HG02981 (cell line): ENCODE measurements around the gene ERGIC1.
A peak's percentile ranks its signal among the peaks of the same experiment; 100 is the strongest.

Source experiments
- ATAC-seq: cut with Tn5 transposase; IDR thresholded peaks from one replicate; pipeline ENCODE4 v1.9.1; 2021; ENCODE audit warnings: mild to moderate bottlenecking, moderate library complexity; ENCODE audit not compliant: unreplicated experiment

The ERGIC1 gene

GRCh38 chr5:172941067-172941516 is 107.0 kb downstream of the ERGIC1 start:
- ATAC-seq = no peak

GRCh38 chr5:172942556-172942955 is 108.5 kb downstream of the ERGIC1 start:
- no peak for ATAC-seq

GRCh38 chr5:172943283-172943841 is 109.3 kb downstream of the ERGIC1 start:
- ATAC-seq = no peak

- ATAC-seq = no peak
These were observed 109.9 kb downstream of the ERGIC1 start for GRCh38 chr5:172943906-172944305.

DNA sequence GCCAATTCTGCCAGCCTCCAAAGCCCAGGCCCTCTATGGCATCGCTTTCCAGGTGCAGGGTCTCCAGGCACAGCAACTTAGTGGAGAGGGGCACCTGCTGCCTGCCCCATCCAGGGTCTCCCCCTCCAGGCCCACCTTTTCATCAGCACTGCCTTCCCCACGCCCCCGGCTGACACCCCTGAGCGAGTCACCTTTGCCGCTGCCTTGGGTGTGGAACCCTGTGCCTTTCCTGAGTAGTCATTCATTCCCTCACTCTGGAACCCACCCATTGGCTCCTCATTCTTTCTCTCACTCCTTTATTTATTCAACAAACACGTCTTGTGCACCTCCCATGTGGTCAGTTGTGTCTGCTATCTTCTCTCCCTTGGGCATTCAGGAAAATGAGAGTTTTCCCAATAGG is 110.7 kb downstream of the ERGIC1 start:
- no peak for ATAC-seq

DNA sequence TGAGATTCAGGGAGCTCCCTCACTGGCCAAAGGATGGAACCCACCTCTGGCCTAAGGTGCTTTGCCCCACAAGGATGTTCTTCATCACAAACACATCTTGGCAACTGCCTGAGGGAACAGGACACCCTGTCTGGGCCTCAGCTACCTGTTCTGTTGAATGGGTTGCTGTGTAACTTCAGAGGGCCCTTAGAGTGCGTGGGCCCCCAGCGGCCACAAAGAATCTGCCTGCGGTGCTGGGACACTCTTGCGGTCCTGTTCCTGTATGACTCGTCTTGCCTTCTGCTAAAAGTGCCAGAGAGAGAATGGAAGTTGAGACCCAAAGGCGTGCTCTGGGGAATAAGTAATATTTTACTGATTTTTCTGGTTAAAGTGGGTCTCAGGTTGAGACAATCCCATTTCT is 111.1 kb downstream of the ERGIC1 start:
- ATAC-seq = no peak

DNA sequence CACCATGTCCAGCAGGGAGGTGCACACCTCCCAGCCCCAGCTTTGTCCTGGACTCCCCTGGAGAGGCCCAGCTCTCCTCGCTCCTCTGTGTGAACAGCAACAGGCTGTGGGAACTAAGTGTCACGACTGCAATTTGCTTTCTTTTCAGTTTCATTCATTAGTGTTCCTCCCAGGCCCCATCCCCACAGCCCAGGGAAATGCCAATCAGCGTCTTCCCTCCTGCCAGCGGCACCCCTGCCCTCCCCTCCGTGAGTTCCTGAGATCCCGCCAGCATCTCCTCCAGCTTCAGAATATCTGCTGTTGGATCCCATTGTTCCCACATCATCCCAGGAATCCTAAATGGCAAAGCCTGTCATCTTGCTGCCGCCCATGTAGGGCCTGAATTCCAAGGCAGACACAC is 112.1 kb downstream of the ERGIC1 start:
- no peak for ATAC-seq

DNA sequence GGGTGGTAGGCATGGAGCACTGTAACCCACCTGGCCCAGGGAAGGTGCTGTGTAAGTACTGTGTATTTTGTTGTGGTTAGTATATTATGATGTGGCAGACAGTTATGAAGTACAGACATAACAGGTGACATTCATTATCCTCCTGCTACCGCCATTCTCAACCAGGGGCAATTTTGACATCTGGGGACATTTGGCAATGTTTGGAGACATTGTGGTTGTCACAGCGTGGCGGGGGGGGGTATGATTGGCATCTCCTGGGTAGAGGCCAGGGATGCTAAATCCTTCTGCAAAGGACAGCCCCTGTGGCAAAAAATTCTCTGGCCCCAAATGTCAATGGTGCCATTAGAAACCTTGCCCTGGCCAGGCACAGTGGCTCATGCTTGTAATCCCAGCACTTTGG is 115.4 kb downstream of the ERGIC1 start:
- no peak for ATAC-seq

DNA sequence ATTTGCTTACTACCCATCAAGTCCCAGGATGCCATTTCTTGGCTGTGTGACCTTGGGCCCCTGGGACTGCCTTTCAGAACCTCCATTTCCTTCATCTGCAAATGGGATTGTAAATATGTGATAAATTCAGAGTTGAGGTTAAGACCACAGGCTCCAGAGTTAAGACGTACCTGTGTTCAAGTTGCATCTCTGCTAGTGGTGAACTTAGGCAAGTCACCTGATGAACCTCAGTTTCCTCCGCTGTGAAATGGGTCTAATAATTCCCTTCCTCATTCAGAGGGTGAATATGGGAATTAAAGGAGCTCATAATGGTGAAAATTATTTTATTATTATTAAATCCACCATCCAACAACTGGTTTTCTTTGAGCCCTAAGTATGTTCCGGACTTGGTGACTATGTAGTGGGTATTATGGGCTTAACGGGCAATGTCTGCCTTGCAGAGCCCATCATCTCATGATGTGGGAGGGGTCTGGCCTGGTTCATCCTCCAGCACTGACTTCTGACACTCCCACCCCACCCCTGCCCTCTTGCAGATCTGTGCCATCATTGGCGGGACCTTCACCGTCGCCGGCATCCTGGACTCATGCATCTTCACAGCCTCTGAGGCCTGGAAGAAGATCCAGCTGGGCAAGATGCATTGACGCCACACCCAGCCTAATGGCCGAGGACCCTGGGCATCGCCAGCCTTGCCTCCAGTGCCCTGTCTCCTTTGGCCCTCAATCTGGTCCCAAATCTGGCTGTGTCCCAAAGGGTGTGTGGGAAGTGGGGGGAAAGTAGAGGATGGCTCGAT is 116.3 kb downstream of the ERGIC1 start:
- no peak for ATAC-seq

DNA sequence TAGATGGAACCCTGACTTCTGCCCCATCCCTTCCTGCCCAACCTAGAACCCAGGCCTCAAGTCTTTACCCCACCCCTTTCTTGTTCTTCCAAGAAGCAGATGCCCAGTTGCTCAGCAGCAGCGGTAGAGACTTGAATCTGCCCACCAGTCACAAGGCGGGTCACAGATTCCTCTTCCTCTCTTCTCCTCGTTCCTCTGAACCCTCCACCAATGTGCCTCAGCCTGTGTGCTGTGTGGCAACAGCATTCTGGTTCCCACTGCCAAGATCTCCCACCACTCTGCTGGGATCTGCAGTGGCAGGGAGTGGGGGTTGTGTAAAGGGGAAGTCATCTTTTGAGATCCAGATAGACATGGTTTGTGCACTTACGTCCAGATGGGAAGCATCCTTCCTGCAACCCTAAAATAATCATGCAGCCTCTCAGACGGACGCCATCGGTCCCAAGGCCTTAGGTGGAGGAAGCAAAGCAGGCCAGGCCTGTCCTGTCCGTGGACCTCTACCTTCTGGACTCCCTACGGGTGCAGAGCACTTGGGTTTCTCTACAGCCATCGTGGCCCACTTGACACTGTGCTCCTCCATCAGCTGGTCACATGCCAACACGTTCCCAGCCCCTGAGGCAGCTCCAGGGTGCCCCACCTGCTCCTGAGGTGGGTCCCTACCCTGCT is 117.5 kb downstream of the ERGIC1 start:
- no peak for ATAC-seq

DNA sequence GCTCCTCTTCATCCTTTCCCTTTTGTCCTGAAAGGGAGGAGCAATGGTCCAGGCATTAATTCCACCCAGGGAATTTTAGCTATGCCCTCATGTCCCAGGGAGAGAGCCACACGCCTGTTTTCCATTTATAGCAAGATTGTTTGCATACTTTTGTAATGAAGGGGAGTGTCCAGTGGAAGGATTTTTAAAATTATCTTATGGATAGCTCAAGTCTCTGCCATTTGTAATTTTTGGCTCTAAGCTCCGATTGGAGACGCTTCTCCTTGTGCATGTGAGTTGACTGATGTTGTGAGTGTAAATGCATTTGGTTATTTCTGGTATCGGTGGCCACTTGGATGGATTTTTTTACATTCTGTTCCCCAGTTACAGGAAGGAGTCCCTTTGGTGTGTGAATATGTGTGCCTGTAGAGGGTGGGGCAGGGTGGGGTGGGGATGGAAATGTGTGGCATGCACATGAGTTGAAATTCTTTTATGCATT is 118.0 kb downstream of the ERGIC1 start:
- ATAC-seq = no peak

- no peak for ATAC-seq
These were observed 120.0 kb downstream of the ERGIC1 start for GRCh38 chr5:172953776-172954675.

DNA sequence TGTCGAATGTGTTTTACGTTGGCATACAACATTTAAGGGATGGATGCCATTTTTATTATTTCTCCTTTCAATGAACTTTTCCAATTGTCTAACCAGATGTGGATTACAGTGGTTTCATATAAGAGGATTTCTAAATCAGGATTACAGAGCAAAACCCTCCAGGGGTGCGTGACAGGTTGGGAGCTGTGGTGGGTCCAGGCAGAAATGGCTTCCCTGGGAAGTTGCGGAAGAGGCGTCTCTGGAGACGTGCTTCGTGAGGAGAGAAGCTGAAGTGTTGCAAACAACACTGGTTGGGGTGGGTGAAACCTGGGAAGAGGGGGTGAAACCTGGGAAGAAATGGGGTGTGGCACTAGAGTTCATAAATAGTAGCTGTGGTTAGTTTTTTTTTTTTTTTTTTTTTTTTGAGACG is 120.7 kb downstream of the ERGIC1 start:
- ATAC-seq = no peak

GRCh38 chr5:172956228-172956627 is 122.2 kb downstream of the ERGIC1 start:
- ATAC-seq = no peak

DNA sequence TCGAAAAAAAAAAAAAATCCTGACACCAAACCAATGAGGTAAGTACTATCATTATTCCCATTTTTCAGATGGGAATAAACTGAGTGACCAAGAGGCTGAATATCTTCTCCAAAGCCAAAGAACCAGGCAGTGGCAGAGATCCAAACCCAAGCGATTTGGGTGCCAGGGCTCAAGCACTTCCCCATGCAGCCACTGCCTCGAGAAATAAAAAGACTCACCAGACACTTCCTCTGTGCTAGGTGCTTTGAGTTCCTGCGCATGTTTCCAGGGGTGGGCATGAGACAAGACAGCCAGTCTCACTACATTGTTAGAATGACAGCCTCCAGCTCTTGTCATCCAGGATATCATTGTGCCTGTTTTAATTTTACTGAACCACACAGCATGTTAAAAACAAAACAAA is 122.9 kb downstream of the ERGIC1 start:
- no peak for ATAC-seq

DNA sequence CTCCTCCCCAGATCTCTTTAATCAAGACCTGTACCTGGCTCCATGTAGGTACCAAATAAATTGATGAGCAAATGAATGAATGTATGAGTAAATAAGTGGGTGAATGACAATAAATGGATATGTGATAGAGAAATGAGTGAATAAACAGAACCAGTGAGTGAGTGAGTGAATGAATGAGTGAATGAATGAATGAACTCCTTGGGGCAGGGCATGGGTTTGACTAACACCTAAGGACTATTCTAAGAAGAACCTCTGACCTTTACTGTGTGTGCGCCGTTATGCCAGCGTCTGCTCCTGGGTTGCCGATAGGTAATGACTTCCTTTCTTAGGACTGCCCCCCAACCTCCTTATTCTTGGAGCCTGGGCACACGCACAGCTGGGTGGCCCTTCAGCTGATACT is 123.4 kb downstream of the ERGIC1 start:
- ATAC-seq = no peak

DNA sequence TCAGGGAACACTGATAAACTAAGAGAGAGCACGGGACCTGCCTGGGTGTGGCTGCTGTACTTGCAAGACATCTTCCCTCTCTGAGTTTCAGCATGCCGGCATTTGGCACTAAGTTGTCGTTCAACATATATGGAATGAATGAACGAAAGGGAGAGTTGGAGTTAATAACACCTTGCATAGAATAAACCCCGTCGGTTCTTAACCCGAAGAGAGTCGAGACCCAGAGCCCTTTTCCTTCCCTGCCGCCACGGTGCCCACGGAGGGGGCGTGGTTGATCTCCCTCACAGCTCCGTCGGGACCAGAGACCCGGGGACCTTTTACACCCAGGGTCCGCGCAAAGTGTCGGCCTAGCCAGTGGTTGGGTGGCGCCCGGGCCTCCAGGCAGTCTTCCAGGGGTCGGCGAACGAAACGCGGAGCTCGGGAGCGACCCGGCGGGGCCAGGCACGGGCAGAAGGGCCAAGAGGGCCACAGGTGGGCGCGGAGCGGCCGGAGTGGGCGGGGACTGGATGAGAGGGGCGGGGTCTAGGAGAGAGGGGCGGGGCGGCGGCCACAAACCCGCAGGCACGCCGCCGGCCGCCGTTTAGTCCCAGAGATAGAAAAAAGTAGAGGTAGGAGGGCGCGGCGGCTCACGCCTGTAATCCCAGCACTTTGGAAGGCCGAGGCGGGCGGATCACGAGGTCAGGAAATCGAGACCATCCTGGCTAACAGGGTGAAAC is 124.4 kb downstream of the ERGIC1 start:
- peak; percentile 59 for ATAC-seq

DNA sequence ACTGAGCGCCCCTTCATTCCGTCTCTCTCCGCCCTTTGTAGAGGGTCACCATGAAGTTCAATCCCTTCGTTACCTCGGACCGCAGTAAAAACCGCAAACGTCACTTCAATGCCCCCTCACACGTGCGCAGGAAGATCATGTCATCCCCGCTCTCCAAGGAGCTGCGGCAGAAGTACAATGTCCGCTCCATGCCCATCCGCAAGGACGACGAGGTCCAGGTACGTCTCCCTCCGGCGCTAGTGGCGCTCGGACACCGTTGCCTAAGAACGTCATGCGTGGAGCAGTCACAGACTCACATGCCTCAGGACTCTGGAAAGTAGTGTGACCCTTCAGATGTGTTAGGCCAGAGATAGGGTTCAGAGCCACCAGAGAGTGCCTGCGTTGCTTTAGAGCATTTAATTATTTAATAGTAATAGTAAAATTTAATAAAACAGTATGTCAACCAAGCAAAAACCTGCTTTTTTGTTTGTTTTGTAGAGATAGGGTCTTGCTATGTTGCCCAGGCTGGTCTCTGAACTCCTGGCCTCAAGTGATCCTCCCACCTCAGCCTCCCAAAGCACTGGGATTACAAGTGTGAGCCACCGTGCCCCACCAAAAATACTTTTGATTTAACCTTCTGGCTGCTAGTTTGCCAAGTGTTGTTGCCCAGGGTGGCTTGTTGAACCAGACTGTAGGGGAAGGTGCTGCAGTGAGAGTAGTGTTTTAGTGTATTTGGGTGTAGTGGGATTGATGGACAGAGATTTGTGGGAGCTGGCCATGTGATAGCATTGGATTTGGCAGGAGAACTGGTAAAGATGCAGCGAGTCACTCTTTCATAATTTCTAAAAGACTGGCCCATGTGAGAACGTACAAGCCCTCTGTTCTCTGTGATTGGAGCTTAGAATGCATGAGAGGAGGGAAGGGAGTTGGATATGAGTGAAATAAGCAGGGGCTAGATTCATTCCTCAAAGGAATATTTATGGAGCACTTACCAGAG is 126.1 kb downstream of the ERGIC1 start:
- ATAC-seq = no peak

DNA sequence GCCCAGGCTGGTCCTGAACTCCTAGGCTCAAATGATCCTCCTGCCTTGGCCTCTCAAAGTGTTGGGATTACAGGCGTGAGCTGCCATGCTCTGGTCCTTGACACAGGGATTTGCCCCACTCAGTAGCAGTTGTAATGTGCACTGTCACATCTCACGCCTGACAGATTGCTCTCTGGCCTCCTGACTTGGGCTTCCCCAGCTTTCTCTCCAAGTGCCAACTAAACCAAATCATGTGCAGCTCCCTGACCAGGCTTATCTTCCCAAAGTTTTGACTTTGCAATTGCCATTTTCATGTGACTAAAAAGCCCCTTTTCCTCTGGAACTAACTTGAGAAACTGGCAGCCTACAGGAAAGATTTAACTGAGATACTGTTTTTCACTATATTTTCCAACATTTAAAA is 135.9 kb downstream of the ERGIC1 start:
- no peak for ATAC-seq
